Parietal lobe (tissue), 1 donor: ENCODE results near the gene BLZF1. TPM values are rescaled to one million over a fixed set of nuclear protein-coding genes. Genes with fewer than 3 reads are reported as not detected.

ENCODE experiments used
- total RNA-seq: library from RNA; depleted of rRNA; stranded (reverse); fragments of >200 nt; gene quantifications from one replicate; pipeline ENCODE4 v1.2.3, GENCODE V29; 2014

Gene BLZF1
- total RNA-seq, result 36.0 TPM

GRCh38 chr1:169367686-169368405 is at the start of gene BLZF1, which contains the start of gene NME7:
TSS of gene BLZF1 (plus strand) at chr1:169368195. CDS start at chr1:169369523, 1,328 bp downstream.
TSS of gene NME7 (minus strand) at chr1:169367797. CDS start at chr1:169367710, 87 bp downstream.

GRCh38 chr1:169427081-169427641 is 59.2 kb downstream of the BLZF1 start, which contains the start of gene CCDC181:
TSS of gene CCDC181 (minus strand) at chr1:169427474. CDS start at chr1:169424927, 2,547 bp downstream.

Other genes with a start within 250 kb of the BLZF1 start
- gene NME7, start 398 bp upstream of the BLZF1 start, total RNA-seq, result 46.0 TPM
- 6.6 TPM for gene CCDC181, start 59.3 kb downstream of the BLZF1 start, total RNA-seq
- gene SLC19A2, start 117.7 kb downstream of the BLZF1 start, total RNA-seq, result 23.5 TPM
- gene F5, start 218.3 kb downstream of the BLZF1 start, total RNA-seq, result not detected